ENCODE data around the gene RWDD4.

- TF ChIP-seq POLR2A (IDR thresholded peaks at IDR 0.05; ENCODE audit: low read depth, low read length), result no peak
- TF ChIP-seq POLR2AphosphoS5 (IDR thresholded peaks at IDR 0.05; ENCODE audit: low read depth, low read length), result no peak
- TF ChIP-seq POU2F2 (IDR thresholded peaks at IDR 0.05; ENCODE audit: low read depth, low read length), result no peak
- no peak for TF ChIP-seq TAF1 (IDR thresholded peaks at IDR 0.05; ENCODE audit: low read depth, low read length)
- no peak for TF ChIP-seq SPI1 (IDR thresholded peaks at IDR 0.05; ENCODE audit: low read depth, low read length)
- no peak for TF ChIP-seq PAX5 (IDR thresholded peaks at IDR 0.05; ENCODE audit: insufficient read depth, low read length, severe bottlenecking)
Measured at GRCh38 chr4:183637461-183637860, 21.5 kb downstream of the RWDD4 start.
